DOHH2 (cell line): ENCODE measurements around the gene NREP.

ENCODE experiments used
- EZH2phosphoT487 ChIP-seq: fragments of 200-600 bp; sonication (generic); IDR thresholded peaks from 2 replicates; pipeline ENCODE4 v1.6.1; 2017; ENCODE audit warnings: borderline replicate concordance, mild to moderate bottlenecking, antibody characterized with exemption, low read length, moderate library complexity, mixed read lengths
- TF ChIP-seq, protein P1 (sequence below): fragments of 200-600 bp; sonication (generic); IDR thresholded peaks from one replicate; pipeline ENCODE4 v1.5.1; 2014; ENCODE audit warnings: antibody characterized with exemption, mild to moderate bottlenecking, low read depth, low read length; ENCODE audit not compliant: poor library complexity, severe bottlenecking

DNA sequence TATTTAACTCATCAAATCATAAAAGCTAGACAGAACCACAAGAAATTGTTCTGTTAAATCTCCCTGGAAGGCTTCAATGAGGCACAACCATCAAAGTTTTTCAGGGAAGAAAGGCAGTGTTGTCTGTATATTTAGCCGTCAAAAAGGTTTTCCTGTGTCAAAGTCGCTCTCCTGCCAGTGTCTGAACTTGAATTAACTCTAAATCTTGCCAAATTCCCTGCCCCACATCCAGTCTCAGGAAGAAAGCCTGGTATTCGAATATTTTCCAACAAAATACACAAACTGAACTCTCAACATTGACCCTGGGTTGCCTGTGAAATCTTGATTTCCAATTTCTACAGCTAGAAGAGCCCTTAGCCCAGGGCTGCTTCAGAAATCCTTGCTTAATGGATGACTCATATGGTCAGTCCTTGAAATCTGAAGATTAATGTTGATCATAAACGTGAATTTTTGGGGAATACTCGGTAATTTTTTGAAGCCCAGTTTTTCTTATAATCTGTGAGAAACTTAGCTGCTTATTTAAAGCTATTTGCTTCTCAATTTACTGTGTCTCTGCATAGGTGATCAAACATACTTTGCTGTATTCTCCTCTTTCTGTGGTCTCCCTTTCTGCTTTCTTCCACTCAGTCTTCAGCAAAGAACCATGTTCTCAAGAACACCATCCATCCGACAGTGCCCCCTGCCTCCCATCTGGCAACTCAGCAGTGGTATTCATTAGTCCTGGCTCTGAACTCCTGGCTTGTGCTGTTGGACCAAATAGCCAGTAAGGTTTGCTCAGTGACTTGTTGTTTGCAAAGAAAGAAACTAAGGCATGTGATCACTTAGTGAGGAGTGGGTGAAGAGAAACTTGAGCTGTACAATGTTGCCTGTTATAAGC is 58.9 kb downstream of the NREP start:
- TF ChIP-seq, protein P1, sequence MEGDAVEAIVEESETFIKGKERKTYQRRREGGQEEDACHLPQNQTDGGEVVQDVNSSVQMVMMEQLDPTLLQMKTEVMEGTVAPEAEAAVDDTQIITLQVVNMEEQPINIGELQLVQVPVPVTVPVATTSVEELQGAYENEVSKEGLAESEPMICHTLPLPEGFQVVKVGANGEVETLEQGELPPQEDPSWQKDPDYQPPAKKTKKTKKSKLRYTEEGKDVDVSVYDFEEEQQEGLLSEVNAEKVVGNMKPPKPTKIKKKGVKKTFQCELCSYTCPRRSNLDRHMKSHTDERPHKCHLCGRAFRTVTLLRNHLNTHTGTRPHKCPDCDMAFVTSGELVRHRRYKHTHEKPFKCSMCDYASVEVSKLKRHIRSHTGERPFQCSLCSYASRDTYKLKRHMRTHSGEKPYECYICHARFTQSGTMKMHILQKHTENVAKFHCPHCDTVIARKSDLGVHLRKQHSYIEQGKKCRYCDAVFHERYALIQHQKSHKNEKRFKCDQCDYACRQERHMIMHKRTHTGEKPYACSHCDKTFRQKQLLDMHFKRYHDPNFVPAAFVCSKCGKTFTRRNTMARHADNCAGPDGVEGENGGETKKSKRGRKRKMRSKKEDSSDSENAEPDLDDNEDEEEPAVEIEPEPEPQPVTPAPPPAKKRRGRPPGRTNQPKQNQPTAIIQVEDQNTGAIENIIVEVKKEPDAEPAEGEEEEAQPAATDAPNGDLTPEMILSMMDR: no peak
- no peak for TF ChIP-seq EZH2phosphoT487
